ENCODE results near the gene TSC22D4. TPM values are rescaled to one million over a fixed set of nuclear protein-coding genes. Genes with fewer than 3 reads are reported as not detected.

TSC22D4 gene
- total RNA-seq, 3 donors from 2014 or later = 17.0 to 23.7 (median 19.7) TPM

GRCh38 chr7:100426516-100426915 is 52.5 kb downstream of the TSC22D4 start:
- Histone ChIP-seq H3K9me3 (no peaks in the 10 kb centered on the region), H3K4me3 (no peak overlapping the region), H3K36me3 (no peaks in the 10 kb centered on the region), H3K27me3 (no peaks in the 10 kb centered on the region), H3K27ac (no peak overlapping the region), H3K4me1 (peaks cover 8 to 9% of the 10 kb centered on the region in 2 donors)
- DNase-seq (ENCODE audit: low spot score in 2 of 2) = no peak
- TF ChIP-seq POLR2AphosphoS5 (IDR thresholded peaks at IDR 0.05) (no peak), POLR2A (IDR thresholded peaks at IDR 0.05) (no peak), CTCF (IDR thresholded peaks at IDR 0.05) (no peak)
- intact Hi-C loops (cut with DNase I; ENCODE audit: low total_unique reads) = no loop called here

GRCh38 chr7:100425347-100425746 is 53.7 kb downstream of the TSC22D4 start:
- TF ChIP-seq POLR2A (IDR thresholded peaks at IDR 0.05) = no peak
- TF ChIP-seq POLR2AphosphoS5 (IDR thresholded peaks at IDR 0.05) = no peak
- no peak for TF ChIP-seq CTCF (IDR thresholded peaks at IDR 0.05)
- DNase-seq (ENCODE audit: low spot score in 2 of 2) = no peak
- no peak overlapping the region for H3K4me3 ChIP-seq
- intact Hi-C loops (cut with DNase I; ENCODE audit: low total_unique reads) = no loop called here
- H3K9me3 ChIP-seq = no peaks in the 10 kb centered on the region
- H3K27me3 ChIP-seq = no peaks in the 10 kb centered on the region
- no peaks in the 10 kb centered on the region for H3K36me3 ChIP-seq
- H3K27ac ChIP-seq = no peak overlapping the region
- H3K4me1 ChIP-seq = no peaks in the 10 kb centered on the region

GRCh38 chr7:100423315-100423714 is 55.7 kb downstream of the TSC22D4 start:
- H3K27ac ChIP-seq = no peak overlapping the region
- H3K27me3 ChIP-seq = no peaks in the 10 kb centered on the region
- intact Hi-C loops (cut with DNase I; ENCODE audit: low total_unique reads) = no loop called here
- TF ChIP-seq POLR2A (IDR thresholded peaks at IDR 0.05) = no peak
- no peak for TF ChIP-seq CTCF (IDR thresholded peaks at IDR 0.05)
- no peak for TF ChIP-seq POLR2AphosphoS5 (IDR thresholded peaks at IDR 0.05)
- no peaks in the 10 kb centered on the region for H3K4me1 ChIP-seq
- H3K36me3 ChIP-seq = no peaks in the 10 kb centered on the region
- no peak overlapping the region for H3K4me3 ChIP-seq
- H3K9me3 ChIP-seq = no peaks in the 10 kb centered on the region
- DNase-seq (ENCODE audit: low spot score in 2 of 2) = no peak

GRCh38 chr7:100419660-100420226 is 59.3 kb downstream of the TSC22D4 start:
- Histone ChIP-seq H3K27ac (no peak overlapping the region), H3K36me3 (no peaks in the 10 kb centered on the region), H3K27me3 (no peaks in the 10 kb centered on the region), H3K4me3 (no peak overlapping the region), H3K4me1 (no peaks in the 10 kb centered on the region), H3K9me3 (no peaks in the 10 kb centered on the region)
- TF ChIP-seq POLR2A (IDR thresholded peaks at IDR 0.05) (no peak), POLR2AphosphoS5 (IDR thresholded peaks at IDR 0.05) (no peak), CTCF (IDR thresholded peaks at IDR 0.05) (no peak)
- no peak for DNase-seq (ENCODE audit: low spot score in 2 of 2)
- intact Hi-C loops (cut with DNase I; ENCODE audit: low total_unique reads) = no loop called here

GRCh38 chr7:100418930-100419659 is 59.9 kb downstream of the TSC22D4 start:
- H3K9me3 ChIP-seq = no peaks in the 10 kb centered on the region
- TF ChIP-seq POLR2AphosphoS5 (IDR thresholded peaks at IDR 0.05) = no peak
- no peak for TF ChIP-seq POLR2A (IDR thresholded peaks at IDR 0.05)
- no peak for TF ChIP-seq CTCF (IDR thresholded peaks at IDR 0.05)
- no peak for DNase-seq (ENCODE audit: low spot score in 2 of 2)
- H3K4me1 ChIP-seq = no peaks in the 10 kb centered on the region
- H3K27ac ChIP-seq = no peak overlapping the region
- no peak overlapping the region for H3K4me3 ChIP-seq
- intact Hi-C loops (cut with DNase I; ENCODE audit: low total_unique reads) = no loop called here
- H3K27me3 ChIP-seq = no peaks in the 10 kb centered on the region
- H3K36me3 ChIP-seq = no peaks in the 10 kb centered on the region
